ENCODE results near the gene UFSP1. TPM values are rescaled to one million over a fixed set of nuclear protein-coding genes. Genes with fewer than 3 reads are reported as not detected.
A peak's percentile ranks its signal among the peaks of the same experiment; 100 is the strongest.

Gene UFSP1
- total and polyA plus RNA-seq, 2 of the 13 experiments (the other 11 are each of a cell fraction or from before 2014, with no cell fraction given), result 0.65 to 3.3 TPM

GRCh38 chr7:100852048-100852872 is 37.3 kb downstream of the UFSP1 start, which contains the start of gene SLC12A9 (continued):
- TF ChIP-seq FOXP4 (CRISPR knock-in tag; IDR thresholded peaks at IDR 0.05) (0 out of 2 replicates have a peak, but pooled peaks have one; percentile 16), ZNF770 (CRISPR knock-in tag; IDR thresholded peaks at IDR 0.05) (peak; percentile 77), ZNF646 (CRISPR knock-in tag; IDR thresholded peaks at IDR 0.05) (no peak), KDM3A (CRISPR knock-in tag; IDR thresholded peaks at IDR 0.05; ENCODE audit: low read depth) (peak; percentile 62; the same call in 1 of the 2 replicates), ZNF792 (CRISPR knock-in tag; IDR thresholded peaks at IDR 0.05) (peak; percentile 3; the same call in 1 of the 2 replicates), ZNF121 (CRISPR knock-in tag; IDR thresholded peaks at IDR 0.05) (0 out of 2 replicates have a peak, but pooled peaks have one; percentile 22), TSC22D2 (CRISPR knock-in tag; IDR thresholded peaks at IDR 0.05; ENCODE audit: borderline replicate concordance) (no peak; the same call in 1 of the 2 replicates), REL (CRISPR knock-in tag; conservative IDR thresholded peaks at IDR 0.05) (0 out of 2 replicates have a peak, but pooled peaks have one; percentile 43), TBL1XR1 (IDR thresholded peaks at IDR 0.05; ENCODE audit: borderline replicate concordance, low read length, partially characterized antibody) (no peak), HMG20A (CRISPR knock-in tag; IDR thresholded peaks at IDR 0.05; ENCODE audit: borderline replicate concordance) (peak; percentile 21; the same call in 1 of the 2 replicates), KDM5A (IDR thresholded peaks at IDR 0.05; ENCODE audit: borderline replicate concordance, low read length) (peak; percentile 91), ZNF468 (CRISPR knock-in tag; IDR thresholded peaks at IDR 0.05) (0 out of 2 replicates have a peak, but pooled peaks have one; percentile 48), SAFB2 (CRISPR knock-in tag; IDR thresholded peaks at IDR 0.05; ENCODE audit: borderline replicate concordance, low read depth) (no peak; the same call in 1 of the 2 replicates), ZNF772 (CRISPR knock-in tag; IDR thresholded peaks at IDR 0.05) (0 out of 2 replicates have a peak, but pooled peaks have one; percentile 62)

All from HepG2 (cell line).